GM18505 (cell line): ENCODE data around the gene RHOF.
"Not testable (repeated sequence)": the region's sequence is repeated elsewhere in the genome, so short reads cannot be mapped to it uniquely, and the experiment has no call there.

Source experiments
- ATAC-seq: cut with Tn5 transposase; IDR thresholded peaks from one replicate; pipeline ENCODE4 v1.9.1; 2021; ENCODE audit not compliant: unreplicated experiment
- POLR2A ChIP-seq: IDR thresholded peaks from 4 replicates; pipeline ENCODE4 v1.6.1; 2011; ENCODE audit warnings: borderline replicate concordance; ENCODE audit not compliant: insufficient read depth, insufficient read length; ENCODE audit errors: extremely low read depth

The RHOF gene

DNA sequence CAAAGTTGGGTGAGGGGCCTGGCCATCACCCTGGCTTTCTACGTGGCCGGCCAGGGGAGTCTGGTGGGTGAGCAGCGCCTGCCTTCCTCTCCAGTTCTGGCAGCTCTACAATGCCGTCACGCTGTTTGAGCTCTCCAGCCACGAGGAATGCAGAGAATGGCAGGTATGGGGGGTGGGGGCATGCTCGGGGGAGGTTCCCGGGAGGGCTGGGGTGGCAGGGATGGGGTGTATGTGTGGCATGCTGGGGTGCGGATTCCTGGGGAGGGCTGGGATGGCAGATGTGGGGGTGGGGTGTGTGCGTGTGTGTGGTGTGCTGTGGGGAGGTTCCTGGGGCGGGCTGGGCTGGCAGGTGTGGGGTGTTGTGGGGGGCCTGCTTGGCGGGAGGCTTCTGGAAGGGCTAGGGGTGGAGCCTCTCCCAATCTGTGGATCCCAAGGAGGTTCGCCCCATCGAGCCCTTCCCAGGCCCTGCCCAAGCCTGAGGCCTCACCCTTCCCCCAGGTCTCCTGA is 18.5 kb downstream of the RHOF start:
- TF ChIP-seq POLR2A: no peak
- no peak for ATAC-seq

DNA sequence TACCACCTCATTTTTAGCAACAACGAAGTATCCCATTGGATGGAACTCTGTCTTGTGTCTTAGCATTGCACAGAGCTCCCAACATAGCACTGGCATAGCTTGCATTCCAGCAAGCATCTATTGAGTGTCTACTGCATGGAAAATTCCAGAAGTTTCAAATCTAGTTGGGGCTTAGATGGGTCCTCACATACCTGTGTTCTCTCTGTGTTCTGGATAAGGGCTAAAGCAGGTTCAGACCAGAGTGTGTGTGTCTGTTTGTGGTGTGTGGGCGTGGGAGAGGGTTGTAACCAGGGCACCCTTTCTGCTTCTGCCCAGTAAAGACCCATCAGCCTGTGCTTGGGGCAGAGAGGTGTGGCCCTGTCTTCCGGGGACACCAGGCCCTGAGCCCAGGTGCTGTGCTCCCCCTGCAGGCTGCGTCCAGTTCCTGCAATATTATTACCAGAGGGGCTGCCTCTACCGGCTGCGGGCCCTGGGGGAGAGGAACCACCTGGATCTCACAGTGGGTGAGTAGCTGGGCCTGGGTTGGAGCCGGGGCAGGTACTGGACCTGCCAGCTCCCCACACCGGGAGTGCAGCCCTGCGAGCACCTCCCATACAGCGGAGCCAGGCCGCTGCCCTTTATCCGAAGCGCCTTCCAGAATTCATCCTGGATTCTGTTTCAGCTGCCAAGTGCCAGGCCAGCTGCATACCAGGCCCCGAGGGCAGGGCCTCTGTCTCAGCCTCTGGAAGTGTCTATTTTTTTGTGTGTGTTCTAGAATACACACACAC is 20.3 kb downstream of the RHOF start:
- ATAC-seq: peak; percentile 66
- TF ChIP-seq POLR2A: no peak

DNA sequence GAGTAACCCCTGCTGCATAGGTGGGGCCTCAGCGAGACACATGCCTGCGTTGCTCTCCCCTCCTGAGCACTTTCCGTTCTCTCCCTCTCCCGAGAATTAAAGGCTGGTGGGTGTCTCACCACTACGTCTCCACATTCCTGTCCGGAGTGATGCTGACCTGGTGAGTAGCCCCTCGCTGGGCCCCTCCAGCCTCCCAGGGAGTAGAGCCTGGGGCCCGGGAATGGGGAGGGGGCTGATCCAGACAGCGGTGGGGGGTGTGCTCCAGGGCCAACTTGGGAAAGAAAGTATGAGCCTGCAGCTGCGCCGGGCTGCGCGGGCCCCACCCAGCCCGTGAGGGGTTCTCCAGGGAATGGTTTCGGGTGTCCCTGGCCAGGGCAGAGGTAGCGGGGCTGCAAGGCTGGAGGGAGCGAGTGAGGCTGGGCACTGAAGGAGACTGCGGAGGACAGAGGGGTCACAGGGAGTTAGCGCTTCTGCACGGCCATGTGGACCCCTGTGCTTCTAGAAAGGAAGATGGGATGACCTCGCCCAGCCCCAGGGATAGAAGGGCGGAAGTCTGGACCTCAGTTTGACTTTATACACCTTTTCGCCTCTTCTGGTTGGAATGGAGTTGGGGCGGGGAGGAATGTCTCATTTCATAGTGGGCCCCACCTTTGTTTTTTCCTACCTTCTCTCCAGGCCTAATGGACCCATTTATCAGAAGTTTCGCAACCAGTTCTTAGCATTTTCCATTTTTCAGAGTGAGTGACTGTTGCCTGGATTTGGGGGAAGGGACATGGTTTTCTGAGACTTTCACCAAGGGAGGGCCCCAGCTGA is 22.5 kb downstream of the RHOF start:
- ATAC-seq: no peak
- no peak for TF ChIP-seq POLR2A

DNA sequence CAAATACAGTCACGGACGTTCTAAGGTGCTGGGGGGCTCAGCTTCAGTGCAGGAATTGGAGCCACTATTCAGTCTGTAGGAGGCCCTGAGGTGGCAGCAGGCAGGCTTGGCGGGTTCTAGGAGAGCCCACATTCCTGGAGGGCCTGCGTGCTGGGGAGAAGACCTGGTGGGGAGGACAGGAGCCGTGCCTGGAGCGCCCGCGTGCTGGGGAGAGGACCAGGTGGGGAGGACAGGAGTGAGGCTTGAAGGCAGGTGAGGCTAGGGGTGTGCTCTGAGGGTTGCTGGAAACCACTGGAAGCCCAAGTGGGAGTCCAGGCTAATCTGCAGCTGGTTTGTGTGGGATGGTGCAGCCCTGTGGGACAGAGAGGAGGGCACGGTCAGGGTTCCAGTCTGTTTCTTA is 23.1 kb downstream of the RHOF start:
- TF ChIP-seq POLR2A: no peak
- ATAC-seq: no peak

GRCh38 chr12:121769831-121770301 is 23.6 kb downstream of the RHOF start:
- no peak for TF ChIP-seq POLR2A
- no peak for ATAC-seq

- TF ChIP-seq POLR2A: no peak
- ATAC-seq: no peak
These were observed 24.1 kb downstream of the RHOF start for GRCh38 chr12:121769297-121769830.

- TF ChIP-seq POLR2A: no peak
- ATAC-seq: no peak
These were observed 25.9 kb downstream of the RHOF start for GRCh38 chr12:121767525-121768016.

GRCh38 chr12:121766290-121767039 is 27.0 kb downstream of the RHOF start:
- no peak for ATAC-seq
- no peak for TF ChIP-seq POLR2A

GRCh38 chr12:121765573-121765972 is 27.9 kb downstream of the RHOF start:
- no peak for TF ChIP-seq POLR2A
- no peak for ATAC-seq

DNA sequence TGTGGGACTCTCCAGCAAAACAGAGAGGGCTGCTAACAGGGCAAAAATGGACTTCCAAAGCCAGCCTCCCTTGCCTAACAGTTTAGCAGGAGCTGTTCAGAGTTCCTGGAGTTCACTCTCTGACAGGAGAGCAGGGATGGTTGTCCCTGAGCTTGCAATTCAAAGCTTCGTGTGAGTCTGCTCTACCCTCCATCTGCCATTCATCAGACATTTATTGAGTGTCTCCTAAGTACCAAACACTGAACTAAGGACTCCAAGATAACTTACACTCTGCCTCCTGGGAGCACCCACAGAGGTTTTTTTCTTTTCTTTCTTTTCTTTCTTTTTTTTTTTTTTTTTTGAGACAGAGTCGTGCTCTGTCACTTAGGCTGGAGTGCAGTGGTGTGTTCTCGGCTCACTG is 28.7 kb downstream of the RHOF start:
- ATAC-seq: no peak
- no peak for TF ChIP-seq POLR2A

GRCh38 chr12:121762269-121762668 is 31.2 kb downstream of the RHOF start:
- TF ChIP-seq POLR2A: no peak
- ATAC-seq: no peak

DNA sequence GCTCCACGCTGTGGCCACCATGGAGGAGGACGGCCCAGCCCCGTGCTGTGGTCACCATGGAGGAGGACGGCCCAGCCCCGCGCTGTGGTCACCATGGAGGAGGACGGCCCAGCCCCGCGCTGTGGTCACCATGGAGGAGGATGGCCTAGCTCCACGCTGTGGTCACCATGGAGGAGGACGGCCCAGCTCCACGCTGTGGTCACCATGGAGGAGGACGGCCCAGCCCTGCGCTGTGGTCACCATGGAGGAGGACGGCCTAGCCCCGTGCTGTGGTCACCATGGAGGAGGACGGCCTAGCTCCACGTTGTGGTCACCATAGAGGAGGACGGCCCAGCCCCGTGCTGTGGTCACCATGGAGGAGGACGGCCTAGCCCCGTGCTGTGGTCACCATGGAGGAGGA is 35.0 kb downstream of the RHOF start:
- ATAC-seq: not testable (repeated sequence)

DNA sequence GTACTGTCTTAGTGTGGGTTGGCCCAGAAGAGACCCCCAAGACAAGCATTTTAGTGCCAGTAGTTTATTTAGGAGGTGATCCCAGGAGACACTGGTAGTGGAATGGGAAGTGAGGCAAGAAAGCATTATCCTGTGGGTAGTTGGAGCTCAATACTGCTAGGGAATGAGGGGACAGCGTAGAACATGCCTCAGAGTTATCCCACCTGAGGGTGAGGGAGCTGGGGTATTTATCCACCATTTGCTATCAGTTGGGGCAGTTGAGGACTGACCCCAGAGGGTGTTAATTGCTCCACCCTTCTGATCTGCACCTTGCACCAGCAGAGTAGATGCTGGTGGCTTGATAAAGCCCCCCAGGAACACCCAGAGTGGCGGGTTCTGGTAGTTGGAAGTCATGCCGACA is 37.9 kb downstream of the RHOF start:
- ATAC-seq: no peak
- TF ChIP-seq POLR2A: no peak
